Cortex of kidney (tissue), 1 donor: ENCODE results near the gene SCN4B.

Experiments
- DNase-seq: peaks from one replicate; lab custom pipeline; 2025; lab: John Stamatoyannopoulos, UW

Gene SCN4B

GRCh38 chr11:118099838-118100556 is 52.6 kb downstream of the SCN4B start:
- DNase-seq = no peak

- no peak for DNase-seq
These were observed 53.4 kb downstream of the SCN4B start for GRCh38 chr11:118098996-118099837.

GRCh38 chr11:118095967-118096367 is 56.7 kb downstream of the SCN4B start:
- DNase-seq = no peak

GRCh38 chr11:118095493-118095892 is 57.1 kb downstream of the SCN4B start:
- no peak for DNase-seq

- DNase-seq = no peak
These were observed 59.6 kb downstream of the SCN4B start for GRCh38 chr11:118092907-118093571.

- no peak for DNase-seq
These were observed 60.9 kb downstream of the SCN4B start for GRCh38 chr11:118091690-118092089.

- no peak for DNase-seq
These were observed 62.0 kb downstream of the SCN4B start for GRCh38 chr11:118090545-118091162.

GRCh38 chr11:118088531-118088930 is 64.1 kb downstream of the SCN4B start:
- DNase-seq = no peak

GRCh38 chr11:118087931-118088330 is 64.7 kb downstream of the SCN4B start:
- DNase-seq = no peak

- DNase-seq = no peak
These were observed 65.5 kb downstream of the SCN4B start, which contains the start of gene SMIM35 for GRCh38 chr11:118086913-118087768. SMIM35 (minus strand) TSS chr11:118086963; CDS start chr11:118086757, 206 bp downstream.

- DNase-seq = no peak
These were observed 68.0 kb downstream of the SCN4B start for GRCh38 chr11:118084656-118085055.

GRCh38 chr11:118084247-118084646 is 68.4 kb downstream of the SCN4B start:
- no peak for DNase-seq
